Lower leg skin (tissue), 4 donors: ENCODE measurements around the gene MAP4K5. TPM values are rescaled to one million over a fixed set of nuclear protein-coding genes. Genes with fewer than 3 reads are reported as not detected.
A peak's percentile ranks its signal among the peaks of the same experiment; 100 is the strongest.
"Not testable (repeated sequence)": the region's sequence is repeated elsewhere in the genome, so short reads cannot be mapped to it uniquely, and the experiment has no call there.

ENCODE experiments used
- DNase-seq, 2 donors: peaks; one replicate each; pipeline ENCODE4 v3.0.0-alpha.2; 2019; ENCODE audit warnings: low spot score in 2 of 2
- H3K4me3 ChIP-seq: fragments of 200-600 bp; sonication (generic); 2 replicates; pipeline ENCODE4 v1.5.1; 2017; ENCODE audit warnings: mild to moderate bottlenecking, low read depth; ENCODE audit not compliant: poor library complexity, severe bottlenecking
- POLR2A ChIP-seq, 2 donors: fragments of 450-650 bp; IDR thresholded peaks; one replicate each; pipeline ENCODE4 v1.6.1; 2016 to 2017; ENCODE audit warnings: antibody characterized with exemption in 2 of 2, mild to moderate bottlenecking in 1 of 2, moderate library complexity in 1 of 2
- WGBS, 2 donors: methylation state at CpG; one replicate each; pipeline ENCODE4 v1.1.5; 2018; 5-methylcytosine and 5-hydroxymethylcytosine counted together
- intact Hi-C: fragments of 100-400 bp; cut with DNase I; formaldehyde crosslinking; loops from one replicate; pipeline ENCODE4 v1.15.0; 2023; ENCODE audit warnings: low total_unique reads
- total RNA-seq, 4 donors: library from RNA; depleted of rRNA; stranded (reverse); fragments of >200 nt; gene quantifications; one replicate each; pipeline ENCODE4 v1.1.0, GENCODE V29; 2016
- TF ChIP-seq, protein P1 (sequence below), 3 donors: fragments of 450-650 bp; IDR thresholded peaks; one replicate each; pipeline ENCODE4 v1.5.1; 2016; ENCODE audit warnings: antibody characterized with exemption in 3 of 3, mild to moderate bottlenecking in 3 of 3, moderate library complexity in 2 of 3

Gene MAP4K5
- total RNA-seq, 4 donors from 2014 or later, result 119 to 292 (median 218) TPM

DNA sequence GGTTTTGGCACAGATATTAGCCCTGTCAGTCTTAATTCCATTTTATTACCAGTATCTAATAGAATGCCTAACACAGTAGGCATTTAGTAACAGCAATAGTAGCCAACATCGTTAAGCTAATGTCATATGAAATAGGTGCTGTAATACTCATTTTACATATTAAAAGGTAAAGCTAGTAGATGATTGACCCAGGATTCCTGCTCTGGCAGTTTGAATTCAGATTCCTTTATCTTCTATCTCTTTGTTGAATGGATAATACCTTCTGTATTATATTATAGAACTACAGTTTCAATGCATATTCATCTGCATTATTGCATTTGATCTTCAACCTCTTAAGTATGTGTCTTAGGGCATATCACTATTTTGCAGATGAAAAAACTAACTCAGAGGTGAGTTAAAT, 30.5 kb upstream of the MAP4K5 start:
- WGBS, 2 donors, result 51 to 55% methylated on average over 1 of the region's 1 CpG
- intact Hi-C loops, result no loop called here
- TF ChIP-seq, protein P1, sequence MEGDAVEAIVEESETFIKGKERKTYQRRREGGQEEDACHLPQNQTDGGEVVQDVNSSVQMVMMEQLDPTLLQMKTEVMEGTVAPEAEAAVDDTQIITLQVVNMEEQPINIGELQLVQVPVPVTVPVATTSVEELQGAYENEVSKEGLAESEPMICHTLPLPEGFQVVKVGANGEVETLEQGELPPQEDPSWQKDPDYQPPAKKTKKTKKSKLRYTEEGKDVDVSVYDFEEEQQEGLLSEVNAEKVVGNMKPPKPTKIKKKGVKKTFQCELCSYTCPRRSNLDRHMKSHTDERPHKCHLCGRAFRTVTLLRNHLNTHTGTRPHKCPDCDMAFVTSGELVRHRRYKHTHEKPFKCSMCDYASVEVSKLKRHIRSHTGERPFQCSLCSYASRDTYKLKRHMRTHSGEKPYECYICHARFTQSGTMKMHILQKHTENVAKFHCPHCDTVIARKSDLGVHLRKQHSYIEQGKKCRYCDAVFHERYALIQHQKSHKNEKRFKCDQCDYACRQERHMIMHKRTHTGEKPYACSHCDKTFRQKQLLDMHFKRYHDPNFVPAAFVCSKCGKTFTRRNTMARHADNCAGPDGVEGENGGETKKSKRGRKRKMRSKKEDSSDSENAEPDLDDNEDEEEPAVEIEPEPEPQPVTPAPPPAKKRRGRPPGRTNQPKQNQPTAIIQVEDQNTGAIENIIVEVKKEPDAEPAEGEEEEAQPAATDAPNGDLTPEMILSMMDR (IDR thresholded peaks at IDR 0.05), result no peak
- TF ChIP-seq POLR2A (IDR thresholded peaks at IDR 0.05), result no peak
- no peak for DNase-seq
- H3K4me3 ChIP-seq, result no peak overlapping the region

DNA sequence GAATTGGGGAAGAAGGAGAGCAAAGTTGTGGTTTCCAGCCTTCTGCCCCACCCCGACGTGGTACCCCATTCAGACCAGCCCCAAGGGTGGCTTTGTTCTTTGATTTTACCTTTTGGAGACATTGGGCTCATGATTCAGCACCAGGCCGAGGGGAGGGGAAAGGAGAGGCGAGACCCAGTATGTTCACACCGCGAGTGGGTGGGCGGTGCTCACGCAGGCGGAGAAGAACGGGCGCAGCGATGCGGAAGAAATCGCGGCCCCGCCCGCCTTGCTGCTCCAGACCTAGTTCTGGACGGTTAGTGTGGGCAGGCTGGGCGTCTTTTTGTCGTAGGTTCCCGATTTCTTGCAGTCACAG, 28.5 kb upstream of the MAP4K5 start:
- WGBS, 2 donors, result 0 to 1% methylated on average over 21 of the region's 21 CpGs
- peak; percentile 78 to 96 for DNase-seq
- H3K4me3 ChIP-seq, result peak overlapping the region; percentile 70
- TF ChIP-seq, protein P1 (IDR thresholded peaks at IDR 0.05), result no peak
- no peak for TF ChIP-seq POLR2A (IDR thresholded peaks at IDR 0.05)
- intact Hi-C loops, result no loop called here

DNA sequence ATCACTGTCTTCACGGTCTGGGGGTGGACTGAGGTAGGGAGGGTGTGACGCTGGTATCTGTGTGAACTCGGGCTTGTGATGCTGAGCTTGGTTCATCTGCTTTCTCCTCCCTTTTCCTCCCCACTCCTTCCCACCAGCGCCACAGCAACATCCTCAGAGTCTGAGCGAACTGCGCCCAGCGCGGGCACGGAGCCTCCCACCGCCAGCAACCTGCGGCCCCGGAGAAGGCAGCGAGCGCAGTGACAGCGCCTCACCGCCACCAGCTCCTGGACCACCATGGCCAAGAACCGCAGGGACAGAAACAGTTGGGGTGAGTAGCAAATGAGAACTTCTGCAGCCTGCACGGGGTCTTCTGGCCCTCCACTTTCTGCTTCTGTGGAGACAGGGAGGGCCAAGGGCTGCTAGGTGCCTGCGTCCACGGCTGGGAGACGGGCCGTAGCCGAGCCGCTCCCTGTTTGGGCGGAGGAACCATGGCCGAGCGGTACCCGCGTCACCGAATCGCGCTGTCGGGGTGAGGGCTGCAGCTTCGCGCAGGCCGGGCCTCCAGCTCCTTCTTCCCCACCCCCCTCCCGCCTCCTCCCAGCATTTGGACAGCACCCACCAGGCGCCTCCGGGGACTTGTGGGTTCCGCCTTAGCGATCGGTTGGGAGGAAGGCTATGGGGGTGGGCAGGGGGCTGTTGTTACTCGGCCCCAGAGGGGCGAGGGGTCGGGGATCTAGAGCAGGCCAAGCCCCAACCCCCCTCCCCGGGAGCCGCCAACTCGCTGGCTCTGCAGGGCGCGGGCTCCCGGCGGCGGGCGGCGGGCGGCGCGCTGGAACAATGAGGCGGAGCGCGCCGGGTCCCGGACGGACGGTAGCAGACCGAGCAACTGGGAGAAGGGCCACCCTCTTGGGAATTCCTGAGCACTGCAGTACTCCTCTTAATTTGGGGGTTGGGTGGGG, 27.9 kb upstream of the MAP4K5 start, which contains the start of gene ATL1:
ATL1 (plus strand) TSS at position 156 of the 941 bp plus-strand sequence; CDS start at position 277, 121 bp downstream.
- TF ChIP-seq, protein P1 (IDR thresholded peaks at IDR 0.05), result no peak
- TF ChIP-seq POLR2A (IDR thresholded peaks at IDR 0.05), result no peak
- intact Hi-C loops, result no loop called here
- H3K4me3 ChIP-seq, result peak within 1 kb of the TSS; percentile 70
- WGBS, 2 donors, result 0 to 2% methylated on average over 36 to 39 of the region's 66 CpGs
- peak; percentile 58 to 94 for DNase-seq

DNA sequence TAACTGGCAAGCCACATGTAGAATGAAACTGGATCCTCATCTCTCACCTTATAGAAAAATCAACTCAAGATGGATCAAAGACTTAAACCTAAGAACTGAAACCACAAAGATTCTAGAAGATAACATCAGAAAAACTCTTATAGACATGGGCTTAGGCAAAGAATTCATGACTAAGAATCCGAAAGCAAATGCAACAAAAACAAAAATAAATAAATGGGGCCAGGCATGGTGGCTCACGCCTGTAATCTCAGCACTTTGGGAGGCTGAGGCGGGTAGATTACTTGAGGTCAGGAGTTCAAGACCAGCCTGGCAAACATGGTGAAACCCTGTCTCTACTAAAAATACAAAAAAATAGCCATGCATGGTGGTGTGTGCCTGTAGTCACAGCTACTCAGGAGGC, 20.4 kb upstream of the MAP4K5 start:
- DNase-seq, H3K4me3 ChIP-seq, intact Hi-C loops: not testable (repeated sequence)
- WGBS, 2 donors, result 83 to 93% methylated on average over 3 of the region's 3 CpGs

DNA sequence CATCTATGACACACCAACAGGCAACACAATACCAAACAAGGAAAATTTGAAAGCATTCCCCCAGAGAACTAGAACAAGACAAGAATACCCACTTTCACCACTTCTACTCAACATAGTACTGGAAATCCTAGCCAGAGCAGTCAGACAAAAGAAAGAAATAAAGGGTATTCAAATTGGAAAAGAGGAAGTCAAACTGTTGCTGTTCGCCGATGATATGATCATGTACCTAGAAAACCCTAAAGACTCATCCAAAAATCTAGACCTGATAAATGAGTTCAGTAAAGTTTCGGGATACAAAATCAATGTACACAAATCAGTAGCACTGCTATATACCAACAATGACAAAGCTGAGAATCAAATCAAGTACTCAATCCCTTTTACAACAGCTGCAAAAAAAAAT, 19.5 kb upstream of the MAP4K5 start:
- no peak for TF ChIP-seq POLR2A (IDR thresholded peaks at IDR 0.05)
- TF ChIP-seq, protein P1 (IDR thresholded peaks at IDR 0.05), result no peak
- intact Hi-C loops, result loop anchor here (2.0 kb wide), 1 partner anchor 59 kb away; no protein-coding TSS in a partner anchor
- no peak for DNase-seq
- 82 to 89% methylated on average over 3 of the region's 3 CpGs for WGBS, 2 donors
- no peak overlapping the region for H3K4me3 ChIP-seq

DNA sequence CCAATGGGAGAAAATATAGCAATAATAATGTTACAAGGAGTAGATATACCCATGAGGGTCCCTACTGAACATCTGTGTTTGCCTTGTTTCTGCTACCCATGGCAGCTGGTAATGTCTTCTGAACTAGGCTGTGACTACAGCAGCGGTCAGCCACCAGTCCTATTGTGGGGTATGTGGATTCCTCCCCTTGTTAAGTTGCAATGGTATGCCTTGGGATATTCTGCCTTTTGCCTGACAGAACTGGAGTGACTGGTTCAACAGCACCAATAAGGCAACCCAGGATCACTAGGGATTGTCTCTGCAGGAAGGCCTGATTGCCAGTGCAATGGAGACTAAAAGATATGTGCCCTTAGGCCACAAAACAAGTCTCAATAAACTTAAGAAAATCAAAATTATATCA, 17.9 kb upstream of the MAP4K5 start:
- TF ChIP-seq, protein P1 (IDR thresholded peaks at IDR 0.05), result no peak
- no peak for TF ChIP-seq POLR2A (IDR thresholded peaks at IDR 0.05)
- no peak overlapping the region for H3K4me3 ChIP-seq
- intact Hi-C loops, result loop anchor here (2.0 kb wide), 1 partner anchor 61 kb away; no protein-coding TSS in a partner anchor
- WGBS, 2 donors, result 100% methylated on average over 1 of the region's 1 CpG
- DNase-seq, result no peak
